GM18498 (cell line): ENCODE data around the gene CHAD.

ENCODE experiments used
- ATAC-seq: cut with Tn5 transposase; IDR thresholded peaks from one replicate; pipeline ENCODE4 v1.9.1; 2021; ENCODE audit warnings: mild to moderate bottlenecking, moderate library complexity; ENCODE audit not compliant: unreplicated experiment

The CHAD gene

GRCh38 chr17:50458701-50459676 is 9.7 kb downstream of the CHAD start:
- no peak for ATAC-seq

- no peak for ATAC-seq
These were observed 10.4 kb downstream of the CHAD start for GRCh38 chr17:50458270-50458669.

- no peak for ATAC-seq
These were observed 11.1 kb downstream of the CHAD start for GRCh38 chr17:50457621-50458020.

GRCh38 chr17:50453901-50454300 is 14.8 kb downstream of the CHAD start:
- no peak for ATAC-seq

- no peak for ATAC-seq
These were observed 15.9 kb downstream of the CHAD start for GRCh38 chr17:50452630-50453300.

GRCh38 chr17:50451943-50452629 is 16.6 kb downstream of the CHAD start:
- ATAC-seq = no peak

- ATAC-seq = no peak
These were observed 20.0 kb downstream of the CHAD start for GRCh38 chr17:50448643-50449042.

GRCh38 chr17:50447870-50448595 is 20.6 kb downstream of the CHAD start:
- ATAC-seq = no peak

GRCh38 chr17:50445730-50446325 is 22.9 kb downstream of the CHAD start:
- no peak for ATAC-seq

GRCh38 chr17:50444841-50445715 is 23.6 kb downstream of the CHAD start:
- ATAC-seq = no peak

GRCh38 chr17:50443505-50443974 is 25.1 kb downstream of the CHAD start:
- ATAC-seq = no peak

- ATAC-seq = no peak
These were observed 27.5 kb downstream of the CHAD start for GRCh38 chr17:50440838-50441829.

- no peak for ATAC-seq
These were observed 28.4 kb downstream of the CHAD start for GRCh38 chr17:50440172-50440837.

GRCh38 chr17:50439008-50439407 is 29.7 kb downstream of the CHAD start:
- no peak for ATAC-seq

- no peak for ATAC-seq
These were observed 31.3 kb downstream of the CHAD start for GRCh38 chr17:50437409-50437808.

GRCh38 chr17:50432125-50432762 is 36.4 kb downstream of the CHAD start:
- no peak for ATAC-seq
